Anterior cingulate cortex (tissue), 58 donors: ENCODE results near the gene ABI1.
A peak's percentile ranks its signal among the peaks of the same experiment; 100 is the strongest.
"Not testable (repeated sequence)": the region's sequence is repeated elsewhere in the genome, so short reads cannot be mapped to it uniquely, and the experiment has no call there.

Source experiments
- DNase-seq, 58 donors: peaks; one replicate each; lab custom pipeline; 2025; lab: John Stamatoyannopoulos, UW

The ABI1 gene

GRCh38 chr10:26860443-26861204 is at the start of gene ABI1:
Gene ABI1 (minus strand): TSS chr10:26860958. CDS start chr10:26860863, 95 bp downstream.
- peak; percentile 76 to 100 (median 97) for DNase-seq

GRCh38 chr10:26909753-26910152 is 49.0 kb upstream of the ABI1 start:
- no peak for DNase-seq

- DNase-seq, result not testable (repeated sequence)
Observed at GRCh38 chr10:26905253-26905781, 44.6 kb upstream of the ABI1 start.

GRCh38 chr10:26903431-26904217 is 42.9 kb upstream of the ABI1 start:
- no peak for DNase-seq

- DNase-seq, result peak in 9 of 58 donors; percentile 6 to 39 (median 19)
Observed at GRCh38 chr10:26892306-26892923, 31.7 kb upstream of the ABI1 start.

- peak in 25 of 58 donors; percentile 6 to 51 (median 16) for DNase-seq
Observed at GRCh38 chr10:26890956-26891355, 30.2 kb upstream of the ABI1 start.

- DNase-seq, result no peak
Observed at GRCh38 chr10:26887611-26888215, 27.0 kb upstream of the ABI1 start.

- DNase-seq, result peak in 3 of 58 donors; percentile 16 to 79 (median 57)
Observed at GRCh38 chr10:26881600-26882331, 21.0 kb upstream of the ABI1 start.

- peak in 28 of 58 donors; percentile 6 to 62 (median 27) for DNase-seq
Observed at GRCh38 chr10:26879744-26880143, 19.0 kb upstream of the ABI1 start.

GRCh38 chr10:26870766-26871165 is 10.0 kb upstream of the ABI1 start:
- no peak for DNase-seq

- DNase-seq, result no peak
Observed at GRCh38 chr10:26869528-26869927, 8.8 kb upstream of the ABI1 start.

- no peak for DNase-seq
Observed at GRCh38 chr10:26863351-26864076, 2.8 kb upstream of the ABI1 start.

- DNase-seq, result no peak
Observed at GRCh38 chr10:26861205-26861998, 644 bp upstream of the ABI1 start.

- DNase-seq, result peak in 45 of 58 donors; percentile 10 to 72 (median 40)
Observed at GRCh38 chr10:26860102-26860442, 686 bp downstream of the ABI1 start.

- no peak for DNase-seq
Observed at GRCh38 chr10:26859241-26860101, 1.3 kb downstream of the ABI1 start.

GRCh38 chr10:26858707-26859034 is 2.1 kb downstream of the ABI1 start:
- DNase-seq, result no peak

GRCh38 chr10:26857991-26858706 is 2.6 kb downstream of the ABI1 start:
- DNase-seq, result no peak
